ENCODE data around the gene SLC35F3. TPM values are rescaled to one million over a fixed set of nuclear protein-coding genes. Genes with fewer than 3 reads are reported as not detected.
A peak's percentile ranks its signal among the peaks of the same experiment; 100 is the strongest.

The SLC35F3 gene
- total RNA-seq, 1 experiment from 2014 or later: not detected

DNA sequence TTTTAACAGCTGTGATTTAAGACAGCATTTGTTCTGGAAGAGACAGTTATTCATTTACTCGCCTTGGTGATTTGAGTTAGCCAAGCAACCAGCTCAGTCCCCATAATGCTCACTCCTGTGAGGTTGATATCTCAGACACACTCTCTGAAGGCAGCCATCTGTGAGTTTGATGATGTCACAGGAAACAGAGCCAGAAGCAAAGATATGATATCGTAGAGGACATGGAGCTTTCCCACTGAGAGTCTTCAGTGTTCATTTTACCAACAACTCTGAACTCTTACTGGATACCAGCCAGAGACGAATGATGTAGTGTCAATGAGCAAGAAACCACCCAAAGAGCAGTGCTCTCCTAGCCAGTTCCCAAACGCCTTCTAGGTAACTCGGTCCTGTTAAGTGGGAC is 219.4 kb downstream of the SLC35F3 start:
- no peak overlapping the region for H3K4me3 Mint-ChIP-seq (ENCODE audit: unreplicated experiment)
- POLR2A ChIA-PET: no interaction called here
- Histone ChIP-seq H3K27me3 (replicated peaks; ENCODE audit: control insufficient read depth, insufficient read depth, low read length) (0 out of 2 replicates have a peak, but pooled peaks cover 1% of the 10 kb centered on the region), H3K36me3 (ENCODE audit: control insufficient read depth, insufficient read depth, low read length) (no peaks in the 10 kb centered on the region), H3K9me3 (no peaks in the 10 kb centered on the region), H3K4me3 (ENCODE audit: low read depth, low read length) (no peak overlapping the region), H3K4me1 (no peaks in the 10 kb centered on the region)
- CTCF ChIA-PET: no interaction called here
- no TSS peak for BruUV-seq (replicated peaks)
- intact Hi-C loops (cut with micrococcal nuclease; ENCODE audit: unreplicated experiment): no loop called here
- peaks cover 18% of the 10 kb centered on the region for H3K27me3 Mint-ChIP-seq (ENCODE audit: insufficient read depth, unreplicated experiment)
- no peak overlapping the region for H3K27ac Mint-ChIP-seq (ENCODE audit: unreplicated experiment)
- H3K4me1 Mint-ChIP-seq (ENCODE audit: low read depth, unreplicated experiment): no peaks in the 10 kb centered on the region
- H3K9me3 Mint-ChIP-seq (ENCODE audit: unreplicated experiment): no peaks in the 10 kb centered on the region
- H3K36me3 Mint-ChIP-seq (ENCODE audit: insufficient read depth, unreplicated experiment): no peaks in the 10 kb centered on the region
- TF ChIP-seq, protein P1, sequence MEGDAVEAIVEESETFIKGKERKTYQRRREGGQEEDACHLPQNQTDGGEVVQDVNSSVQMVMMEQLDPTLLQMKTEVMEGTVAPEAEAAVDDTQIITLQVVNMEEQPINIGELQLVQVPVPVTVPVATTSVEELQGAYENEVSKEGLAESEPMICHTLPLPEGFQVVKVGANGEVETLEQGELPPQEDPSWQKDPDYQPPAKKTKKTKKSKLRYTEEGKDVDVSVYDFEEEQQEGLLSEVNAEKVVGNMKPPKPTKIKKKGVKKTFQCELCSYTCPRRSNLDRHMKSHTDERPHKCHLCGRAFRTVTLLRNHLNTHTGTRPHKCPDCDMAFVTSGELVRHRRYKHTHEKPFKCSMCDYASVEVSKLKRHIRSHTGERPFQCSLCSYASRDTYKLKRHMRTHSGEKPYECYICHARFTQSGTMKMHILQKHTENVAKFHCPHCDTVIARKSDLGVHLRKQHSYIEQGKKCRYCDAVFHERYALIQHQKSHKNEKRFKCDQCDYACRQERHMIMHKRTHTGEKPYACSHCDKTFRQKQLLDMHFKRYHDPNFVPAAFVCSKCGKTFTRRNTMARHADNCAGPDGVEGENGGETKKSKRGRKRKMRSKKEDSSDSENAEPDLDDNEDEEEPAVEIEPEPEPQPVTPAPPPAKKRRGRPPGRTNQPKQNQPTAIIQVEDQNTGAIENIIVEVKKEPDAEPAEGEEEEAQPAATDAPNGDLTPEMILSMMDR (IDR thresholded peaks at IDR 0.05; ENCODE audit: insufficient read depth in 1 of 2, low read depth in 1 of 2, low read length in 1 of 2, severe bottlenecking in 1 of 2, unreplicated experiment in 1 of 2): no peak
- no peak for DNase-seq

- no TSS peak for BruUV-seq (replicated peaks)
- Histone ChIP-seq H3K36me3 (ENCODE audit: control insufficient read depth, insufficient read depth, low read length) (no peaks in the 10 kb centered on the region), H3K27me3 (replicated peaks; ENCODE audit: control insufficient read depth, insufficient read depth, low read length) (0 out of 2 replicates have a peak, but pooled peaks cover 1% of the 10 kb centered on the region), H3K4me1 (no peaks in the 10 kb centered on the region), H3K9me3 (no peaks in the 10 kb centered on the region), H3K4me3 (ENCODE audit: low read depth, low read length) (no peak overlapping the region)
- Mint-ChIP-seq H3K4me3 (ENCODE audit: unreplicated experiment) (no peak overlapping the region), H3K9me3 (ENCODE audit: unreplicated experiment) (no peaks in the 10 kb centered on the region), H3K27ac (ENCODE audit: unreplicated experiment) (no peak overlapping the region), H3K36me3 (ENCODE audit: insufficient read depth, unreplicated experiment) (no peaks in the 10 kb centered on the region), H3K4me1 (ENCODE audit: low read depth, unreplicated experiment) (no peaks in the 10 kb centered on the region), H3K27me3 (ENCODE audit: insufficient read depth, unreplicated experiment) (peaks cover 18% of the 10 kb centered on the region)
- TF ChIP-seq, protein P1 (IDR thresholded peaks at IDR 0.05; ENCODE audit: insufficient read depth in 1 of 2, low read depth in 1 of 2, low read length in 1 of 2, severe bottlenecking in 1 of 2, unreplicated experiment in 1 of 2): peak; percentile 39 to 43
- DNase-seq: peak; percentile 48 to 63
- CTCF ChIA-PET: interaction anchor here (0.5 kb wide), 1 partner anchor 45 kb away, joined by 3 read pairs; no protein-coding TSS in a partner anchor
- intact Hi-C loops (cut with micrococcal nuclease; ENCODE audit: unreplicated experiment): no loop called here
- POLR2A ChIA-PET: no interaction called here
Observed at GRCh38 chr1:234125283-234125682, 220.8 kb downstream of the SLC35F3 start.

GRCh38 chr1:234125714-234126113 is 221.2 kb downstream of the SLC35F3 start:
- Mint-ChIP-seq H3K9me3 (ENCODE audit: unreplicated experiment) (no peaks in the 10 kb centered on the region), H3K27me3 (ENCODE audit: insufficient read depth, unreplicated experiment) (peaks cover 15% of the 10 kb centered on the region), H3K4me1 (ENCODE audit: low read depth, unreplicated experiment) (no peaks in the 10 kb centered on the region), H3K27ac (ENCODE audit: unreplicated experiment) (no peak overlapping the region), H3K36me3 (ENCODE audit: insufficient read depth, unreplicated experiment) (no peaks in the 10 kb centered on the region), H3K4me3 (ENCODE audit: unreplicated experiment) (no peak overlapping the region)
- ChIA-PET POLR2A (no interaction called here), CTCF (interaction anchor here (0.5 kb wide), 1 partner anchor 45 kb away, joined by 3 read pairs; no protein-coding TSS in a partner anchor)
- H3K36me3 ChIP-seq (ENCODE audit: control insufficient read depth, insufficient read depth, low read length): no peaks in the 10 kb centered on the region
- TF ChIP-seq, protein P1 (IDR thresholded peaks at IDR 0.05; ENCODE audit: insufficient read depth in 1 of 2, low read depth in 1 of 2, low read length in 1 of 2, severe bottlenecking in 1 of 2, unreplicated experiment in 1 of 2): no peak
- BruUV-seq (replicated peaks): no TSS peak
- 0 out of 2 replicates have a peak, but pooled peaks cover 1% of the 10 kb centered on the region for H3K27me3 ChIP-seq (replicated peaks; ENCODE audit: control insufficient read depth, insufficient read depth, low read length)
- intact Hi-C loops (cut with micrococcal nuclease; ENCODE audit: unreplicated experiment): no loop called here
- H3K4me1 ChIP-seq: no peaks in the 10 kb centered on the region
- no peak for DNase-seq
- no peaks in the 10 kb centered on the region for H3K9me3 ChIP-seq
- no peak overlapping the region for H3K4me3 ChIP-seq (ENCODE audit: low read depth, low read length)
